ENCODE results near the gene BPTF.

Gene BPTF

DNA sequence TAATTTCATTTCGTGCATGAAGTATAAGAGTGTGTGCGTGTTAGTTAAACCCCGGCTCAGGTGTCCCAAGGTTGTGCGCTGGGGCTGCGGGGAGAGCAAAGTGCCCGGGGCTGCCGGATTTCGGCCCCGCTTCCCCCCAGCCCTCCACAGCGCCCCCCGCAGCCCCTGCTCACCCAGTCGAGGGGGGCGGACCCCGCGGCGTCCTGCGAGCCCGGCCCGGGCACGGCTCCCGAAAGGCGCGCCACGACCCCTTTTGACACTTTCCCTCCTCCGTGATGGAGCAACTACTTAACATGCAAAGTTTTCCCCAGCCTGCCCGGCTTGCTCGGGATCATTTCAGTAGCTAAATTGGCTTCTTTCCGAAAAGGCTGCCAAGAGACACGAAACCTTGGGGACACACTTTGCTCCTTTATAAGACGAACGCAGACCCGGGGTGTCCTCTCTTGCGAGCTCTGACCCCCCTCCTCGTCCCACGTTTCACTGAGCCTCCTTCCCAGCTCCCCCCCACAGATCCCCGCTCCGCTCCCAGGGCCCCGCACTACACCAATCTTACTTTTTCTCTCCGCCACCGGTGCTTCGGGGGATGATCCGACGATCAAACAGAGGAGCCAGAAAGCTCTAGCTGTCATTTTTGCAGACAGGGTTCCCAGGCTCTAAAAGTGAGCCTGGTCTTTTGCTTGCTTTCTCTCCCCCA, 170.4 kb downstream of the BPTF start:
- peak overlapping the region; percentile 55 for H3K4me3 ChIP-seq (ENCODE audit: low read depth, low read length)
- TF ChIP-seq, protein P1, sequence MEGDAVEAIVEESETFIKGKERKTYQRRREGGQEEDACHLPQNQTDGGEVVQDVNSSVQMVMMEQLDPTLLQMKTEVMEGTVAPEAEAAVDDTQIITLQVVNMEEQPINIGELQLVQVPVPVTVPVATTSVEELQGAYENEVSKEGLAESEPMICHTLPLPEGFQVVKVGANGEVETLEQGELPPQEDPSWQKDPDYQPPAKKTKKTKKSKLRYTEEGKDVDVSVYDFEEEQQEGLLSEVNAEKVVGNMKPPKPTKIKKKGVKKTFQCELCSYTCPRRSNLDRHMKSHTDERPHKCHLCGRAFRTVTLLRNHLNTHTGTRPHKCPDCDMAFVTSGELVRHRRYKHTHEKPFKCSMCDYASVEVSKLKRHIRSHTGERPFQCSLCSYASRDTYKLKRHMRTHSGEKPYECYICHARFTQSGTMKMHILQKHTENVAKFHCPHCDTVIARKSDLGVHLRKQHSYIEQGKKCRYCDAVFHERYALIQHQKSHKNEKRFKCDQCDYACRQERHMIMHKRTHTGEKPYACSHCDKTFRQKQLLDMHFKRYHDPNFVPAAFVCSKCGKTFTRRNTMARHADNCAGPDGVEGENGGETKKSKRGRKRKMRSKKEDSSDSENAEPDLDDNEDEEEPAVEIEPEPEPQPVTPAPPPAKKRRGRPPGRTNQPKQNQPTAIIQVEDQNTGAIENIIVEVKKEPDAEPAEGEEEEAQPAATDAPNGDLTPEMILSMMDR (IDR thresholded peaks at IDR 0.05; ENCODE audit: low read depth, low read length), result no peak

DNA sequence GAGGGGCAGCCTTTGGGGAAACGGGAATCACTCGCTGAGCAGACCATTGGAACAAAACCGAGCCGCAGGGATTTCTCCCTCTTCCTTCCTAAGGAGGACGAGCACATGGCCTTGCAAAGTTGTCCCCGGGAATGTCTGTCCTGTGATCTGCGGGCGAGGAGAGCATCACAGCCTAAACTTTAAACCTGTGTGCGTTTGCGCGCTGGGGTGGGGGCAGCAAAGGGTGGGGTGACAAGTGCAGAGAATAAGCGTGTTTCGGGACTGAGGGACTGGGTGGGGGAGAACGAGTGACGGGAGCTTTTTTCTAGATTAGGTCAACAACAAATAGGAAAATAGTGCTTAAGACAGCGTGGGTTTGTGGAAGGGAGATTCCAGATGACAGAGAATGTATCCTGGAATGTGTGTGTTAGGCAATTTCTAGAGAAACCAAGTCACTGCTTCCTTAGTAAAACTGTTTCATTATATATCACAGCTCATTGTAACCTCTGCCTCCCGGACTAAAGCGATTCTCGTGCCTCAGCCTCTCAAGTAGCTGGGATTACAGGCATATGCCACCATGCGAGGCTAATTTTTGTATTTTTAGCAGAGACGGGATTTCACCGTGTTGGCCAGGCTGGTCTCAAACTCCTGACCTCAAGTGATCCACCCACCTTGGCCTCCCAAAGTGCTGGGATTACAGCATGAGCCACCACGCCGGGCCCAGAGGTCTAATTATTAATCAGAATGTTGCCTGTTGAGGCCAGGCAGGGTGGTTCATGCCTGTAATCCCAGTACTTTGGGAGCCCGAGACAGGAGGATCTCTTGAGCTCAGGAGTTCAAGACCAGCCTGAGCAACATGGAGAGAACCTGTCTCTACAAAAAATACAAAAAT, 171.2 kb downstream of the BPTF start, which contains the start of gene C17orf58:
Gene C17orf58 (minus strand): TSS at position 169 of the 871 bp plus-strand sequence. CDS start 271 bp downstream, outside the sequence.
- H3K4me3 ChIP-seq (ENCODE audit: low read depth, low read length), result peak within 1 kb of the TSS; percentile 55

DNA sequence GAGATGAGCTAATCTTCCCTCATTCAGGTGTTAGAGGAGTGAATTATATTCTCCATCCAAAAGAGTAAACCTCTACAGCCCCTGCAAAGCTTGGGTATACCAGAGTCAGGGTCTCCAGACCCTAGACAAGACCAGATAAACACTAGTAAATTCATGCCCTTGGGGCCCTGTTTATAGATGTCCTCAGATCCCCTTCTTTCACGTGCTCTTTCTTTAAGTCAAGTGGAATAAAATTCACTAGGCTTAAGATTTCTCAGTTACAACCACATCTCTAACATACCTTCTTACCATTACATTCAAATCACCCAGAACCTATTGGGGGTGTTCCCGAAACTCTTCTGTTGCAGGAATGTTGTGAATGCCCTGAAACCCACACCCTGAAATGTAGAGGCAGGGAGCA, 173.2 kb downstream of the BPTF start:
- TF ChIP-seq, protein P1 (IDR thresholded peaks at IDR 0.05; ENCODE audit: low read depth, low read length), result no peak
- H3K4me3 ChIP-seq (ENCODE audit: low read depth, low read length), result no peak overlapping the region

DNA sequence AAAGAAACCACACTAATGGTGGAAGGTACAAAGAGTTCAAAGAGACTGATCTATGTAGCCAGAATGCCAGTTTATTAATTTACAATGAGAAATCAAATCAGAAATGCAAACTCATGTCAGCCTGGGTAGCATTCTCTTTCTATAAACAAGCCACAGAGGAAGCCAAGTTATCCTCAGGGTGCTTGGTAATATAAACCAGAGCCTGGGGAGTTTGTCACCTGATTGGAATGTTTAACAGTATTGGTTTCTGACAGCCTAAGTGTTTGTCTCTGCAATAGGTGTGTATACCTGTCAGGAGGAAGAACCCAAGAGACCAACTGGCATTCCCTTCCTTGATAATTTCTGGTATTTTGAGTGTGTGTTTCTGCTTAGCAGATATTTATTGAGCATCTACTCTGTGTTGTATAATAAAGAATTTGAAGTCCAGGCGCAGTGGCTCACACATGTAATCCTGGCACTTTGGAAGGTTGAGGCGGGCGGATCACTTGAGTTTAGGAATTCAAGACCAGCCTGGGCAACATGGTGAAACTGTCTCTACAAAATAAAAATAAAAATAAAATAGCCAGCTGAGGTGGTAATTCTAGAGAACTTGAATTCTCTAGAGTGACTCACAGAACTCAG, 174.1 kb downstream of the BPTF start:
- no peak overlapping the region for H3K4me3 ChIP-seq (ENCODE audit: low read depth, low read length)
- TF ChIP-seq, protein P1 (IDR thresholded peaks at IDR 0.05; ENCODE audit: low read depth, low read length), result no peak

DNA sequence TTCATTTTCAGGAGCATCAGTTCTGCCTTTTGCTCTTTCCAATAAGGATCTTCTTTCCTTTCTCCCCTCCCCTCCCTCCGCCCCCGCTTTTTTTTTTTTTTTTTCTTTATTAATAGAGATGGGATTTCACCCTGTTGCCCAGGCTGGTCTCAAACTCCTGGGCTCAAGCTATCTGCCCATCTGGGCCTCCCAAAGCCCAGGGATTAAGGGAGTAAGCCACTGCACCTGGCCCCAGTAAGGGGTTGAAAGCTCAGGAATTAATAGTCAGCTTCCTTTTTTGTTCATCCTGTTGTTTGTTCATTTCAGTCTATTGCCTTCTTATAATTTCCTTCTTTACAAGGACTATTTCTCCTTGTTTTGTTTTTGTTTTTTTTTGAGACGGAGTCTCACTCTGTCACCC, 178.9 kb downstream of the BPTF start:
- H3K4me3 ChIP-seq (ENCODE audit: low read depth, low read length), result no peak overlapping the region
- TF ChIP-seq, protein P1 (IDR thresholded peaks at IDR 0.05; ENCODE audit: low read depth, low read length), result no peak

DNA sequence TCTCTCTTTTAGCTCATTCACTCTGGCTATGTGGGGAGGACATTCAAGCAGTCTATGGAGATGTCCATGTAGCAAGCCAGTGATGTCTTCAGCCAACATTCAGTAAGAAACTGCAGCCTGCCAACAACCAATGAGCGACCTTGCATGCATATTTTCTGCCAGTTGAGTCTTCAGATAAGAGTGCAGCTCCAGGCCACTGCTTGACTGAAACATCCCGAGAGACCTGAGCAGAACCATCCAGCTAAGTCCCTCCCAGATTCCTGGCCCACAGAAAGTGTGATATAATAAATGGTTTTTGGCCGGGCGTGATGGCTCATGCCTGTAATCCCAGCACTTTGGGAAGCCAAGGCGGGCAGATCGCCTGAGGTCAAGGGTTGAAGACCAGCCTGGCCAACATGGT, 181.5 kb downstream of the BPTF start:
- H3K4me3 ChIP-seq (ENCODE audit: low read depth, low read length), result no peak overlapping the region
- TF ChIP-seq, protein P1 (IDR thresholded peaks at IDR 0.05; ENCODE audit: low read depth, low read length), result no peak

DNA sequence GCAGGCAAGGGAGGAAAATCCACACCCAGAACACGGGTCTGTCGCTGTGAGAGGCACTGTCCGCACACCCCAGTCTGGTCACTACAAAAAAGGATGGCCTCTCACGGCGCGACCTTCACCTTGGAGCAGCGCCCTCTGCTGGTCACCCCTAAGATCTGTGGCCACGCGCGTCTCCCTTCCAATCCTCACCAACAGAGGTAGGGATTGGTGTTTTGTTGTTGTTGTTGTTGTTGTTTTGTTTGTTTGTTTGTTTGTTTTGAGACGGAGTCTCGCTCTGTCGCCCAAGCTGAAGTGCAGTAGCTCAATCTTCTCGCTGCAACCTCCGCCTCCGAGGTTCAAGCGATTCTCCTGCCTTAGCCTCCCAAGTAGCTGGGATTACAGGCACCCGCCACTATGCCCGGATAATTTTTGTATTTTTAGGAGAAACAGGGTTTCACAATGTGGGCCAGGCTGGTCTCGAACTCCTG, 185.9 kb downstream of the BPTF start:
- no peak overlapping the region for H3K4me3 ChIP-seq (ENCODE audit: low read depth, low read length)
- TF ChIP-seq, protein P1 (IDR thresholded peaks at IDR 0.05; ENCODE audit: low read depth, low read length), result peak; percentile 51

All from WI38 (cell line).